Esophagus squamous epithelium (tissue), 4 donors: ENCODE results near the gene DBNDD1.

ENCODE experiments used
- POLR2A ChIP-seq, 4 donors: fragments of 450-650 bp; IDR thresholded peaks; one replicate each; pipeline ENCODE4 v1.6.1; 2017; ENCODE audit warnings: antibody characterized with exemption in 4 of 4, mild to moderate bottlenecking in 4 of 4, moderate library complexity in 3 of 4
- TF ChIP-seq, protein P1 (sequence below), 6 experiments: fragments of 450-650 bp in 4 of 6; fragments of 200-600 bp in 2 of 6; sonication (generic) in 2 of 6; IDR thresholded peaks; one replicate each; pipeline ENCODE4 v1.5.1; 2016 to 2019; ENCODE audit warnings: antibody characterized with exemption in 6 of 6, mild to moderate bottlenecking in 4 of 6, moderate library complexity in 4 of 6

DNA sequence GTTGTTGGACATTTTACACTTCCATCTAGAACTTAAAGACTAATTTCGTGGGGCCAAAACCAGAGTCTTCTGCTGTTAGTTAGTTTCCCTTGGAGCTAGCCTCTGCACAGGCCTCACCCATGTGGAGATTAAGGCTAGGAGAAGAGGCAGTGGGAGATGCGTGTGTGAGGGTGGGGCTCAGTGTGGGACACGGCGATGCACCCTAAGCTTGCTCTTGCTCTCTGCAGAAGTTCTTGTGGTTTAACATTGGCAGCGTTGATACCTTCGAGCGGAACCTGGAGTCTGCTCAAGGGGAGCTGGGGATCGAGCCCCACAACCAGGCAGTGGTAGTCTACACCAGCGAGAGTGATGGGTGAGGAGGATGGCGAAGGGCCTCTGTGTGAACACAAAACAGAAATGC, 34.0 kb downstream of the DBNDD1 start:
- TF ChIP-seq, protein P1, sequence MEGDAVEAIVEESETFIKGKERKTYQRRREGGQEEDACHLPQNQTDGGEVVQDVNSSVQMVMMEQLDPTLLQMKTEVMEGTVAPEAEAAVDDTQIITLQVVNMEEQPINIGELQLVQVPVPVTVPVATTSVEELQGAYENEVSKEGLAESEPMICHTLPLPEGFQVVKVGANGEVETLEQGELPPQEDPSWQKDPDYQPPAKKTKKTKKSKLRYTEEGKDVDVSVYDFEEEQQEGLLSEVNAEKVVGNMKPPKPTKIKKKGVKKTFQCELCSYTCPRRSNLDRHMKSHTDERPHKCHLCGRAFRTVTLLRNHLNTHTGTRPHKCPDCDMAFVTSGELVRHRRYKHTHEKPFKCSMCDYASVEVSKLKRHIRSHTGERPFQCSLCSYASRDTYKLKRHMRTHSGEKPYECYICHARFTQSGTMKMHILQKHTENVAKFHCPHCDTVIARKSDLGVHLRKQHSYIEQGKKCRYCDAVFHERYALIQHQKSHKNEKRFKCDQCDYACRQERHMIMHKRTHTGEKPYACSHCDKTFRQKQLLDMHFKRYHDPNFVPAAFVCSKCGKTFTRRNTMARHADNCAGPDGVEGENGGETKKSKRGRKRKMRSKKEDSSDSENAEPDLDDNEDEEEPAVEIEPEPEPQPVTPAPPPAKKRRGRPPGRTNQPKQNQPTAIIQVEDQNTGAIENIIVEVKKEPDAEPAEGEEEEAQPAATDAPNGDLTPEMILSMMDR (IDR thresholded peaks at IDR 0.05): no peak
- TF ChIP-seq POLR2A (IDR thresholded peaks at IDR 0.05): no peak
